Cardiac septum (tissue), 1 donor: Measurements from ENCODE around the gene BHLHA15. TPM values are rescaled to one million over a fixed set of nuclear protein-coding genes. Genes with fewer than 3 reads are reported as not detected.

Experiments used
- DNase-seq: peaks from one replicate; pipeline ENCODE4 v3.0.0-alpha.2; 2020; ENCODE audit warnings: low spot score
- intact Hi-C: fragments of 100-400 bp; cut with DNase I; formaldehyde crosslinking; loops from one replicate; pipeline ENCODE4 v1.14.0; 2022
- long read RNA-seq: library from polyadenylated mRNA; unstranded; transcript quantifications from one replicate; pipeline ENCODE4 v2.0.0, GENCODE V29; 2021
- total RNA-seq: library from RNA; stranded (reverse); fragmentation: NEBNext Ultra II Directional; extraction: Animal tissue kit (Norgen Biotek cat#: 25700); gene quantifications from one replicate; pipeline ENCODE4 v1.2.1, GENCODE V29; 2021
- donor health status: DM: no; HTN: no; CAD: no.

BHLHA15 gene
- total RNA-seq: not detected
- long read RNA-seq: 0 reads

GRCh38 chr7:98211221-98211675 lies at the start of gene BHLHA15:
Gene BHLHA15, plus strand, starts transcription at chr7:98211439. Its CDS starts 871 bp downstream, at chr7:98212310.
- DNase-seq: peak; percentile 53
- intact Hi-C loops: no loop called here

GRCh38 chr7:98162758-98163157 lies 48.5 kb upstream of the BHLHA15 start:
- intact Hi-C loops: no loop called here
- DNase-seq: no peak

GRCh38 chr7:98163269-98163668 lies 48.0 kb upstream of the BHLHA15 start:
- intact Hi-C loops: no loop called here
- DNase-seq: no peak

DNA sequence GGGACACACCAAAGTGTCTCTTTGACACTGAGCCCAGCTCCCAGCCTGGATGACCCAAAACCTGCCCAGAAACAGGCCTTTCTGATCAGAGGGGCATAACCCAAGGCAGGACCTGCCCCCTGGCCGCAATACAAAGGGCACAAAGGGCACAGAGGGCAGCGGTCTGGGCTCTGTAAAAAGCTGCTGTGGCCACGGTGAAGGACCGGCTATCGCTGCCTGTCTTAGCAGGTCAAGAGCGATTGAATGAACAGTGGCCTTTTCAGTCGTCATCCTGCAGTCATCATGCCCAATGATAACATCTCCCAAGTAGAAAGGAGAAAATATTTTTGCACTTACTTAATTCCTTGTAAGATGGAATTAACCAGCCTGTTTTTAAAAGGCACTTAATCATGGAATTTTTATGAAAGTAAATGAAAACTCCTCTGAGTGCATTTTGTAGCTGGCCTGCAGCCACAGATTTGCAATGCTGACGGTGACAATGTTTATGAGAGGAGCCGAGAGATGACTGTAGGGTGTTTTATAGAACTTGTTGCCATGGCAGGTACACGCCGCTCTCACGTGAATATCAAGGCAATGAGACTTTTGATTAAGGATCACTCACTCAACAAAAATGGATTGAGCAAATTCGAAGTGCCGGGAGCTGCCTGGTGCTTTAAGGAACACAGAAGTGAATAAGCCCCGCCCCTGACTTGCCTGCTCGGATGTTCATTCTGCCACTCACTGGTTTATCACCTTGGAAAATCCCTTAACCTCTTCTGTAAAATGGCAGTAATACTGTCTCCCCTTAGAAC lies 47.3 kb upstream of the BHLHA15 start:
- no peak for DNase-seq

GRCh38 chr7:98165827-98166667 lies 45.2 kb upstream of the BHLHA15 start:
- intact Hi-C loops: no loop called here
- DNase-seq: no peak

More for the DNA sequence above, 47.3 kb upstream of the BHLHA15 start:
- intact Hi-C loops: no loop called here

GRCh38 chr7:98166668-98166970 lies 44.6 kb upstream of the BHLHA15 start:
- no peak for DNase-seq
- intact Hi-C loops: no loop called here

DNA sequence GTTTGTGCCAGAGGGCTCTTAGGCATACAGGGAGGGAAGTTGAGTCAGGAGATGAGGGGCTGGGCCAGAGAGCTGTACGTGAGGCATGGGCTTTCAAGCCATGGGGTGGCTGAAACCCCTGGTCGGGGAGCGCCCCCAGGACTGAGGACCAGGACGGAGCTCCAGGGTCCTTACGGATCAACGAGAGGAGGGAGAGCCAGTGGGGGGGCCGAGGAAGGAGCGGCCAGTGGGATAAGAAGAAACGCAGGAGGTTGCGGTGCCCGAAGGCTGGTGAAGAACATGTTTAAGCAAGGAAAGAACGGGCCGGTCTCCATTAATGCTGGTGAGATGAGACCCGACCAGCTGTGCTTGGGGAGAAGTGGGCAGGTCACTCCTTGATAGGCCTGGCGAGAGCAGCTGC lies 43.6 kb upstream of the BHLHA15 start:
- intact Hi-C loops: loop anchor here (1.0 kb wide), 1 partner anchor 61 kb away; the partner anchor contains the start of gene LMTK2
- DNase-seq: no peak

DNA sequence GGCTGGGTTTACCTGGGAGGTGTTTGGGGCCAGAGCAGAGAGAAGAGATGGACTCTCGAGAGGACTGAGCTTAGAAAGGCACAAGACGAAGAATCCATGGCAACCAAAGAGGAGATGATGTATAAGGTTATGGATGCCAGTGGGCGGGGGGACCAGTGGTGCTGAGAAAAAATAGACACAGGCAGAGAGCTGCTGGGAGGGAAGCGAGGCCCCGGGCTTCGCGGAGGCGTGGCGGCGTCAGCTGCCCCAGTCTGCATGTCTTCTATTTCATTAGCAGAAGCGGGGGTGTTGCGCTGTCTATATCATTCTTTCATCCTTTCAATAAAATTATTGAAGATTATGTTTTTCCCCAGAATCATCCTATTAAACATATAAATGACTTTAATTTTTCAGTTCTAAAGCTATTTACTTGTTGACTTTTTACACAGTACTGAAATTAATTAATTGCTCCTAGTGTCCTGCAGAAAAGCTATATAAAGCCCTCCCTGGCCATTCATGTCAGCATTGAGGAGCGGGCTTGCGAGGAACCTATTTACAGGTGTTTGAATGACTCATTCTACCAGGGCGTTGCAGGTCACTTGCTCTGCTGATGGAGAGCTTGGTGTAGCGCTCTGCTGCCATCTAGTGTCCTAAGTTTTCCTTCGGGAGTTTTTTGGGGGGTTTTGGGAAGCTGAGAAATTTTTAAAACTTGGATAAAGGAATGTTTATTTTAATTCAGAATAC lies 42.9 kb upstream of the BHLHA15 start:
- intact Hi-C loops: loop anchor here (1.0 kb wide), 1 partner anchor 62 kb away; the partner anchor contains the start of gene LMTK2
- DNase-seq: no peak

DNA sequence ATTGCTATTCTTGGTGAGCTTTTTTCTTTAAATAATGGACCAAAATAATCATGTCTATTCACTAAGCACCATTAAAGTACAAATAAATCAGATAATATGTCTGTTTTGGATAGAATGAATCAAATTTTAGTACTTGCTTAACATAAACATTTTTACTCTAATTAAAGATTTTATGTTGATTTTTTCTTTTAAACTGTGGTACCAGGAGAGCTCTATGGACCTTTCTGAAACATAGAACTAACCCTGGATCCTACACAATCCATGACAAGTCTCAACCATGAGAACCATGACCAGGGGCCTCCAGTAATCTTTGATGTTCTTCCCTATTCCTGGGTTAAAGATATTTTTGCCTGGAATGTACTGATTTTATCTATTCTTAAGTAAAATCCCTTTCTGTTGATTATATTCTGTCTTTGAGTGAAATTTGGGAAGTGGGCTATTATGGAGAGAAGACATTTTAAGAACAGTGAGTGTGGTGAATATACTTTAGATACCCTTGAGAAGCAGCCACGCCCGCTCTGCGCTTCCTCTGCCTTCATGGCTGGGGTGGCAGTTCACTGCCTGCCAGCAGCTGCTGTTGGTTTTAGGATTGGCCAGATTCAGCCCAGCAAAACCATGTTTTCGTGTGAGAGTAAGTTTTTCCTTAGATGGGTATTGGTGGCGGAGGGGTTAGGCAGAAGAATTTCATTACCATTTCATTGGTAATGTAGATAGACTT lies 42.2 kb upstream of the BHLHA15 start:
- intact Hi-C loops: loop anchor here (1.0 kb wide), 2 partner anchors 63 to 148 kb away; partner anchors contain the start of gene LMTK2
- no peak for DNase-seq

DNA sequence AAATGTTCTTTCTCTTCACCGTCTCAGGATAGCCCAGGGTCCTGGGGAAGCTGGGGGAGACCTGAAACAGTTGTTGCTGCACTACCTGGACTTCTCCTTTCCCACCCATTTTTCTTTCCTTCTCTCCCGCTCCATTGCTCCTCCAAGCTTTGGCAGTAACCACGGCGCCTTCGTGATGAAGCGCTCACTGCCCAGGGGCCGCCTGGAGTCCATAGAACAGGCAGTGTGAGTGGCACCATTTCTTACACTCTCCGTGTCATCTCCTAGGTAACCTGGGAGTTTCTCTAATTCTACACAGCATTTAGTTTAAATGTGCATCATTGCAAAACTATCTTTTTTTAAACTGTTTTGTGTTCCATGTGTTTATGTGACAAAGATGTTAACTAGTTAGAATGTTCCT lies 40.3 kb upstream of the BHLHA15 start:
- DNase-seq: no peak
- intact Hi-C loops: no loop called here

DNA sequence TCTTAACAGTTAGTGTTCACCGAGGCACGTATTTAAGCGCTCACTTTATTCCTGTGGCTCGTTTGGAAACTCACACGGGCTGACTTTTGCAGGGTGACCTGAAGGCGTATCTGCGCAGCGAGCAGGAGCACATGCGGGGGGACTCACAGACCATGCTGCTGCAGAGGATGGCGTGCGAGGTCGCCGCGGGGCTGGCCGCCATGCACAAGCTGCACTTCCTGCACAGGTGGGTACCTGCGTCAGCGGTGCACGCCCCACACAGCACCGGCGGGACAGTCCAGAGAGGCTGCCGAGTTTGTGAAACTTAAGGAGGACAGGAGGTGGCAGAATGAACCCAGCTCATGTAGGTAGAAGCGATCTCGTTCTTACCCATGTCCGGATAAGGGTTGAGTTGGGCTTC lies 39.8 kb upstream of the BHLHA15 start:
- intact Hi-C loops: no loop called here
- no peak for DNase-seq

DNA sequence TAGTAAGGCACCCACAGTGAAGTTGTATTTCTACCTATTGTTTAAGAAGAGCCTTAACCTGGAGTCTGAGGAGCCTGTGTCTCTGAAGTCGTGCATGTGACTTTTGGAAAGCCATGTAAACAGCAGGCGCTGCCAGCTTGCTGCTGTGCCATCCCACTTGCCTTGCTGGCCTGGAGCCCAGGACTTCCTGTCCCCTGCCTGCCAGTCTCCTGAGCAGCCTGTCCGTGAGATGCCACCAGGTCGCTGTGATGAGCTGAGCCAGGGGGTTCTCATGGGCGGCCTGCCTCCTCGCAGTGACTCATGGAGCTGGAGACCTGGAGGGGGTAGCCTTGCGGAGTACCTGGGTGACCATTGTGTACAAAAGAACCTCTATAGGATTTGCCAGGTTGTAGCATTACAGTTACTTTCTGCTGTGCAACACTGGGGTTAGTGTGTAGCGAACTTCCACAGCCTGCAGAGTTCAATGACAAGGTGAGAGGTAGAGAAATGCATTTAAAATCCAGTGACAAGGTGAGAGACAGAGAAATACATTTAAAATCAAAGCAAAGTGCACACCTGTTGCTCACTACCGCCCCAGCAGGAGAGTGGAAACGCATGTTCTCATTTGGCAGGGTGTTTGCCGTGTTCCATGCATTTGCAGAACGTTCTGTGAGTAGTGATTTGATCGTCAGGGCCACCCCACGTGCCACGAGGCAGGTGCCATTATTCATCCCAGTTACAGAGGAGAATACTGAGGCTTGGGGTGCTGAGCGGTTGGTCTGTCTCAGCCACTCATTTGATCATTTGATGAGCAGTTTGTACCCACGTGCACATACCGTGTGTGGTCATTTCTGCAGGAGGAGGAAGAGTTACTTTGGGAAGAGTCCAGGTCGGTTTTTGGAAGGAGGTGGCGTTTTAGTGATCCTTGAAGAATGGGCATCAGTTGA lies 36.6 kb upstream of the BHLHA15 start:
- intact Hi-C loops: no loop called here
- DNase-seq: no peak

- DNase-seq: no peak
- intact Hi-C loops: no loop called here
Observed at GRCh38 chr7:98175260-98175940, 35.8 kb upstream of the BHLHA15 start.

DNA sequence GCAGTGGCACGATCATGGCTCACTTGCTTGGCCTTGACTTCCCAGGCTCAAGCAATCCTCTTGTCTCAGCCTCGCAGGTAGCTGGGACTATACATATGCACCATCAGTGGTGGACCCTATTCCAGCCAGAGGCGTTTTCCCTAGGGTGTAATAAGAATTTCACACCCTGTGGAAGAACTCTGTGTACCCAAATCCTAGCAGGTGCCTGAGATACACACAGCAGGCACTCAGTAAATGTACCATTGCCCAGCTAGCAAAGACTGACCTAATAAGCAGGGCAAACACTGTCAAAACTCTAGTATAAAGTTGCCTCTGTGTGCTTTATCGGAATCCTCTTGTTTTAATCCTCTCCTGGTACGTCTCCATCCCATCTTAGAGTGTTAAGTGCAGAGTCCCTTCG lies 33.7 kb upstream of the BHLHA15 start:
- intact Hi-C loops: no loop called here

GRCh38 chr7:98178321-98178720 lies 32.9 kb upstream of the BHLHA15 start:
- peak; percentile 84 for DNase-seq
- intact Hi-C loops: no loop called here

More for the DNA sequence above, 33.7 kb upstream of the BHLHA15 start:
- DNase-seq: no peak

DNA sequence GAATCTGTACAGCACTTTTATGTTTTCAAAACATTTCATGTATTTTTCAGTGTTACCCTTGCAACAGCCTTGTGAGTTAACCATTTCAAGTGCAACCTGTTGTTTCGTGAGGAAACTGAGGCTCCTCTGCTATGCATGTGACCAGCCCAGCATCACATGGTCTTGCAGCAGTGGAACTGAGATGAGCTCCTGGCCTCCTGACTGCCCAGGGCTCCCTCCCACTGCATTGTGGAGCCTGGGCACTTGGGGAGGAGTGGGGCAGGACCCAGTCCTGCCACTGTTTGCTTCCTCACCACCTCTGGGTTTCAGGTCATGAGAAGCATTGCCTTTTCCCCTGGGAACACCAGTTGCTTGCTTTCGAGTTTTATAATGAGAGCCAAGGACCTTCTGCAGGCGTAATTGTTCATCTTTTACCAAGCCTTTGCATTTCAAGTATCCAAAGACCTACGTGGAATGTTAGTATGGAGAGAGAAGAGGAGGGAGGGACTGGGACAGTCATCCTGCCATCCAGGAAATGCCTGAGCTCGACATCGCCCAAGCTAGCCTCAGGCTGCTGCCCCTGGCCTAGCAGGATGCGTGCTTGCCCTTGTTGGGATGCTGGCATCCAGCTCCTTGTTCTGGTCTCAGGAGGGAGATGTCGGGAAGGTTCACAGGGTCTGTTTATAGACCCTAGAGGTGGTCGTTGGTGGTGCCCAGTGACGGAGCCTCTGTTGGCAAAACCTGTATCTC lies 32.3 kb upstream of the BHLHA15 start:
- no peak for DNase-seq
- intact Hi-C loops: no loop called here

DNA sequence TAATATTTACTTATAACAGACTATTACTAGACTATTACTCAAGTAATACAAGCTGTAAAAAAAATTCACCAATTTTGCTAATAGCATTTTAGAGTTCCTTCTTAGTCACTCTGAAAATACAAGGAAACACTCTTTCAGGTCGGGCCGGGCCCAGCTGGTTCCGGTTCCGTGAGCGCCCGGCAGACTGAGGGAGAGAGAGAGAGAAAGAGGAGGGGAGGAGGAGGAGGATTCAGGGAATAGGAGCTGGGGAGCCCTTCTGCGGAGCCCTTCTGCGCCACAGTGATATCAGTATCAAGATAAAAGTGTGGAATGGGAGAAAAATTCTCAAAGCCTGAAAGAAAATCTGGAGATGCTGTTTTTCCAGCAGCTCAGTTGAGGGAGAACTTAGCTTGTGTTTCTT lies 30.5 kb upstream of the BHLHA15 start:
- intact Hi-C loops: no loop called here
- DNase-seq: no peak
